K562 (cell line): Measurements from ENCODE around the gene C10orf95. TPM values are rescaled to one million over a fixed set of nuclear protein-coding genes. Genes with fewer than 3 reads are reported as not detected.

Source experiments
- CREB5 ChIP-seq: fragments of 250-450 bp; sonication (Bioruptor Pico); IDR thresholded peaks from 2 replicates; pipeline ENCODE4 v1.5.0; 2020; ENCODE audit warnings: mild to moderate bottlenecking
- CTBP1 ChIP-seq: fragments of 450-650 bp; IDR thresholded peaks from 2 replicates; pipeline ENCODE4 v1.6.1; 2016; ENCODE audit warnings: borderline replicate concordance
- DMBX1 ChIP-seq: fragments of 250-450 bp; sonication (Bioruptor Pico); IDR thresholded peaks from 2 replicates; pipeline ENCODE4 v1.8.0; 2022; ENCODE audit warnings: inconsistent platforms, mild to moderate bottlenecking, moderate library complexity, borderline replicate concordance
- HNRNPUL1 ChIP-seq: fragments of 200-400 bp; formaldehyde crosslinking; IDR thresholded peaks from 2 replicates; pipeline ENCODE4 v1.6.1; 2017; ENCODE audit warnings: low read length
- MED1 ChIP-seq: sonication (generic); formaldehyde crosslinking; IDR thresholded peaks from 2 replicates; pipeline ENCODE4 v1.8.1; 2023; ENCODE audit warnings: missing genetic modification reagents, borderline replicate concordance
- MGA ChIP-seq: fragments of 450-650 bp; IDR thresholded peaks from 2 replicates; pipeline ENCODE4 v1.6.1; 2016; ENCODE audit warnings: mild to moderate bottlenecking, moderate library complexity
- MXI1 ChIP-seq: IDR thresholded peaks from 2 replicates; pipeline ENCODE4 v1.6.1; 2011; ENCODE audit warnings: low read depth, mild to moderate bottlenecking, improper control_type of control experiment, low read length
- NFE2L1 ChIP-seq: fragments of 450-650 bp; IDR thresholded peaks from 2 replicates; pipeline ENCODE4 v1.6.1; 2016; ENCODE audit warnings: missing genetic modification characterization, low read depth, mild to moderate bottlenecking, missing compliant biosample characterization, moderate library complexity, borderline replicate concordance
- SIN3A ChIP-seq, 2 experiments: fragments of 150-350 bp in 1 of 2; IDR thresholded peaks; 2 replicates each; pipeline ENCODE4 v1.6.1; 2011 to 2016; ENCODE audit warnings: borderline replicate concordance in 2 of 2, low read depth in 2 of 2, low read length in 2 of 2, mild to moderate bottlenecking in 2 of 2, moderate library complexity in 2 of 2; ENCODE audit not compliant: control insufficient read depth in 1 of 2
- SMC3 ChIP-seq: conservative IDR thresholded peaks from 2 replicates; pipeline ENCODE4 v1.6.1; 2011; ENCODE audit warnings: low read depth, low read length, improper control_type of control experiment; ENCODE audit not compliant: insufficient read depth
- WHSC1 ChIP-seq: IDR thresholded peaks from one replicate; pipeline ENCODE4 v1.6.1; 2012; ENCODE audit warnings: low read length, control low read depth, inconsistent platforms
- ZNF24 ChIP-seq: fragments of 450-650 bp; IDR thresholded peaks from 2 replicates; pipeline ENCODE4 v1.6.1; 2016
- ZNF384 ChIP-seq: IDR thresholded peaks from 2 replicates; pipeline ENCODE4 v1.6.1; 2012; ENCODE audit warnings: low read depth, low read length, improper control_type of control experiment
- ZNF583 ChIP-seq: fragments of 250-450 bp; sonication (Bioruptor Pico); IDR thresholded peaks from 2 replicates; pipeline ENCODE4 v1.4.0; 2020
- polyA plus RNA-seq, 8 experiments: library from polyadenylated mRNA; depleted of rRNA in 4 of 8; stranded (reverse) in 5 of 8; unstranded in 3 of 8; fragments of >200 nt; fragmentation: Nextera tagmentation in 2 of 8; fragmentation: Illumina TruSeq in 1 of 8; extraction: Ambion mirVana in 2 of 8; extraction: Trizol in 1 of 8; gene quantifications; 2 replicates each; pipeline versions ENCODE4 v1.2.1 to v1.2.3, GENCODE V29; 2011 to 2014; ENCODE audit warnings: inconsistent platforms in 1 of 8, missing spikeins in 1 of 8
- total RNA-seq, 7 experiments: library from RNA; depleted of rRNA in 6 of 7; stranded (reverse); fragments of >200 nt in 6 of 7; fragmentation: Illumina TruSeq in 2 of 7; extraction: Trizol in 2 of 7; gene quantifications; 2 replicates each; pipeline versions ENCODE4 v1.2.1 to v1.2.3, GENCODE V29; 2011 to 2021; ENCODE audit warnings: low replicate concordance in 1 of 7

The C10orf95 gene
- total and polyA plus RNA-seq, 9 of the 15 experiments (the other 6 are each of a cell fraction or from before 2014, with no cell fraction given): 0.03 to 0.41 (median 0.17) TPM; not detected in 1

DNA sequence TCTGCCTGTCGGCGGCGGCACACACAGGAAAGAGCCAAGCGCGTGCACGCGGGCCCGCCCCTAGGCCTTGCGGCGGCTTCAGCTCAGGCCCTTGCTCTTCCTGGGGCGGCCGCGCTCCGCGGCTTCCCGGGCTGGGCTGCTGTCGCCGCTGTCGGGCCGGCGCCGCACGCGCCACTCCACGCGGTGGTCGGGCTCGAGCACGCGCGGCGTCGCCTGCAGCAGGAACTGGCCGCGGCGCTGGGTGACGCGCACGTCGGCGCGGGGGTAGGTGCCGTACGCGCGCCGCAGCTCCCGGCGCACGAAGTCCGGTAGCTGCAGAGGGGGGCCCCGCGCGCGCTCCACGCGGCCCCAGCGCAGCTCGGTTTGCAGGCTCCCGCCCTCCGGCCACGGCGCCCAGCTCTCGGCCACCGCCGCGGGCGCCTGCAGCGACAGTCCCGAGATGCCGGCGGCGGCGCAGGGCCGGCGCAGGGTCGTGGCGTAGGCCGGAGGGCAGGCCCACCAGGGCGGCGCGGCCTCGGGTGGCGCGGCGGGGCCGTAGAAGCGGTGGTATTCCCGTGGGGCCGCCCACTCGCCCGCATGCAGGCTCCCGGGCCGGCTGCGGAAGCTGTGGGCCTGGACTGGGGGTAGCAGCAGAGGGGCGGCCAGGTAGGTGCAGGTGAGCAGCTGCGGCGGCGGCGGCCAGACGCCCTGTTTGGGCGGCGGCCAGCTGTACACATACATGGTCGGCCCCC lies 804 bp downstream of the C10orf95 start (continued):
- TF ChIP-seq MGA (peak; percentile 54), MED1 (CRISPR knock-in tag) (no peak), ZNF583 (0 out of 2 replicates have a peak, but pooled peaks have one; percentile 36), CTBP1 (peak; percentile 89; the same call in 1 of the 2 replicates), HNRNPUL1 (no peak), CREB5 (no peak), MXI1 (no peak), WHSC1 (no peak), DMBX1 (CRISPR knock-in tag) (peak; percentile 64; the same call in 1 of the 2 replicates), ZNF384 (no peak), ZNF24 (no peak), SIN3A (IDR thresholded peaks at IDR 0.05; ENCODE audit: borderline replicate concordance in 2 of 2, control insufficient read depth in 1 of 2, low read depth in 2 of 2, low read length in 2 of 2) (no peak; a peak in 1 of 4 replicates), NFE2L1 (tag) (no peak), SMC3 (no peak)
